ENCODE data around the gene ADPRHL1.
"Not testable (repeated sequence)": the region's sequence is repeated elsewhere in the genome, so short reads cannot be mapped to it uniquely, and the experiment has no call there.

Gene ADPRHL1

DNA sequence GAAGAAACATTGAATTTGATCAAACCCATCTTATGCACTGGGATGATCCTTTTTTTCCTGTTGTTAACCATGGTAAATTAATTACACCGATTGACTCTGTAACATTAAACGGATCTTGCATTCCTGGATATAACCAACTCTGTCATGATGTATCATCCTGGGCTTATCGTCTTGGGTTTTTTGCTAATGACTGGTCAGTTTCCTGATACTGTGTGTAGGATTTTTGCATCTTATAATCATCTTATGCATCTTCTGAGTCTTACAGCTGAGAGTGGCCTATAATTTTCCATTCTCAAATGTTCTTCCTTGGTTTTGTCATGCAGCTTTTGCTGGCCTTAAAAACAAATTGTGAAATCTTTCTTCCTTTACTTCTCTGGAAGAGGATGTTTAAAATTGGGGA, 24.4 kb upstream of the ADPRHL1 start:
- no peak for DNase-seq

DNA sequence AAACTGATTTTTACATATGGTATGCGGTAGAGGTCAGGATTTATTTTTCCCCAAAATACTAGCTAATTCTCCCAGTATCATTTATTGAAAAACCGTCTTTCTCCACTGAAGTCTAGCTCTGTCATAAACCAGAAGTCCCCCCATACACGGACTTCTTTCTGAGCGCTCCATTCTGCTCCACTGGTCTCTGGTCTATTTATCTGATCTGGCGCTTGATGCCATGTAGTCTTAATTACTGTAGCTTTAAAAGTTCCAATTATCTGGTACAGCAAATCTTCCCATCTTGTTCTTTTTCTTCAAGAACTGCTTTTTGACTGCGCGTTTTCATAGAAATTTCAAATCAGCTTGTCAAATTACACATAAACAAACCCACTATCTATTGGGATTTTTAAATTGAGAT, 23.5 kb upstream of the ADPRHL1 start:
- DNase-seq, result no peak

DNA sequence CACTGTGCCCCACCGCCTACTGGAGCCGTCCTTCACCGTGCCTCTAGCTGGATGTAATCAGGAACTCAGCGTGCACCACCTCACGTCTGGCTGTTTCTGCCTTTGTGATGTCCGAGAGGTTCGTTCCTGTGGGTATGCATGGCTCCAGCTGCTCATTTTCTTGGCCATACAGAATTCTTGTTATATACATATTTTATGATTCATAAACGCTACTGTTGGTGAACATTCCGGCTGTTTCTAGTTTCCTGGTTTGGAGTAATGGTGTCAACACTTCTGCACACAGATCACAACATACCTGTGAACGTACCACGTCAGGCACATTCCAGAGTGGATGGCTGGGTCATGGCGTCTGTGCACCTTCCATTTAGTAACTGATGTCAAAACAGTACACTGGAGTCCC, 22.6 kb upstream of the ADPRHL1 start:
- no peak for DNase-seq

DNA sequence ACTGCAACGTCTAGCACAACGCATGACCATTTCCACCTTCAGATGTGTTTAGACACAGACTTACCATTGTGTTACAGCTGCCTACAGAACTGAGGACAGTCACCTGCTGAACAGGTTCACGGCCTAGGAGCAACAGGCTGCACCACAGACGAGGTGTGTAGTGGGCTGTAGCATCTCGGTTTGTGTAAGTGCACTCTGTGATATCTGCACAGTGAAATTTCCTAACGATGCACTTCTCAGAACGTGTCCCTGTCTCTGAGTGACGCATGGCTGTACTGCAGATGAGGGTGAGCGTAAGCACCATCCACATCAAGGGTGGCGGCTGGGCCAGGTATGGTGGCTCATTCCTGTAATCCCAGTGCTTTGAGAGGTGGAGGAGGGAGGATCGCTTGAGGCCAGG, 22.0 kb upstream of the ADPRHL1 start:
- DNase-seq, result no peak

DNA sequence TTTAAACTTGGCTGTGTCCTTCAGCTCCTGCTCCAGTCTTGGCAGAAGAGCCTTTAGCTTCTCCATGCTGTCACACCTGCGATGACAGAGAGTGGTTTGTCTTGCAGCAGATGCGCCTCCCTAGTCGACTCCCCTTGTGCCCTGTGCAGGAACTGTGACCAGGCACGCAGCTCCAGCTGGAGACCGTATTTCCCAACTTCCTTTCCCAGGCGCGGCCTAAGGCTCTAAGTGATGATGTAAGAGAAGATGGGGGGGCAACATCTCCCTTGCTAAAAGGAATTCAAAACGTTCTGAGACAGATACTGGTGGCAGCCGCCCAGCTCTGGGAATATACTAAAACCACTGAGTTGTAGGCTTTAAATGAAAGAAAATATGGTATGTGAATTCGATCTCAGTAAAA, 20.9 kb upstream of the ADPRHL1 start:
- DNase-seq, result no peak

DNA sequence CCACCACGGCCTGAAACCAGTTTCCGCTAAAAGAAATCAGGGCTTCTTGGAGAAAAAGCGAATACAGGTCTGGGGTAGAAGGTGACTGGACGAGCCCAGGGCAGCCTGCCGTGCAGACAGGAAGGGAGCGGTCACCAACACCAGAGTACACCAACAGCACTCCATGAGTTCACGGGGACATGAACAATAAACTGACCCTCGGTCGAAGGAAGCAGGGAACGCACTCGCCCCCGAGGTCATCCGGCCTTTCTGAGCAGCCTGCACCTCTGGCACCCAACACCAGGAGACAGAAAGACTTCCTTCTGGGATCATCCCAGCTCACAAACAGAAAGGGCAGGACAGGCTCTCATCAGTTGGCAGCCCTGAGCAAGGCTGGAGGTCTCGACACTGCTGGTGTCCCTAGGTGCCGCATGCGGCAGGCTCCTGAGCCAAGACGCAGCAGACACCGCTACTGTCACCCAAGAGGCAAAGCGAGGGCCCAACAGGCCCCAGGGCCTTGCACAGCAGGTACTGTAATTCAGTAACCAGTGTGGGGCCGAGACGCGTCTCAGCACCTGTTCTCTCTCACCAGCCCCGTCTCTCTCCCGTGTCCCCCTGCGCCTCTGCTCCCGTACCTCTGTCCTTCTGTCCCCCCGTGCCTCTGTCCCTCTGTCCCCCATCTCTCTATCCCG, 19.2 kb upstream of the ADPRHL1 start:
- DNase-seq, result no peak

DNA sequence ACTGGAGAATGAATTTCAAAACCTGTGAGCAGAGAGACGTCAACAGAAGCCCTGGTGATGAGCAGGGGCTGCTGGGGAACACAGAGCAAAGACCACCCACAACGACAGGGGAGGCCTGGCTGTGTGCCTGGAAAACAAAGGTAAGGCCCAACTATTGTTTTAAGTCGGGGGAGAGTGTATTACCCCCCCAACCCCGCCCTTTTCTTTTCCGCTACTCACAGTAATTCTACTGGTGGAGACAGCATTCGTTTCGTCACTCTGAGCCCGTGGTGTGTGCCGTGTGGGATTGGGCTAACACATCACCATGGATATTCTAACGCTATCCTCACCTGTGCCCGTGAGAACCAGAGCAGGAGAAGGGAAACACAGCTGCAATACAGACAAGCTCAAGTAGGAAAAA, 18.6 kb upstream of the ADPRHL1 start:
- no peak for DNase-seq

DNA sequence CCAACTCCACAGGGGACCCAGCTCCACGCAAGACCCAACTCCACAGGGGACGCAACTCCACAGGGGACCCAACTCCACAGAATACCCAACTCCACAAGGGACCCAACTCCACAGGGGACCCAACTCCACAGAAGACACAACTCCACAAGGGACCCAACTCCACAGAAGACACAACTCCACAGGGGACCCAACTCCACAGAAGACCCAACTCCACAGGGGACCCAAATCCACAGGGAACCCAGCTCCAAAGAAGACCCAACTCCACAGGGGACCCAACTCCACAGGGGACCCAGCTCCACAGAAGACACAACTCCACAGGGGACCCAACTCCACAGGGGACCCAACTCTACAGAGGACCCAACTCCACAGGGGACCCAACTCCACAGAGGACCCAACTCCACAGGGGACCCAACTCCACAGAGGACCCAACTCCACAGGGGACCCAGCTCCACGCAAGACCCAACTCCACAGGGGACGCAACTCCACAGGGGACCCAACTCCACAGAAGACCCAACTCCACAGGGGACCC, 17.4 kb upstream of the ADPRHL1 start:
- not testable (repeated sequence) for DNase-seq

DNA sequence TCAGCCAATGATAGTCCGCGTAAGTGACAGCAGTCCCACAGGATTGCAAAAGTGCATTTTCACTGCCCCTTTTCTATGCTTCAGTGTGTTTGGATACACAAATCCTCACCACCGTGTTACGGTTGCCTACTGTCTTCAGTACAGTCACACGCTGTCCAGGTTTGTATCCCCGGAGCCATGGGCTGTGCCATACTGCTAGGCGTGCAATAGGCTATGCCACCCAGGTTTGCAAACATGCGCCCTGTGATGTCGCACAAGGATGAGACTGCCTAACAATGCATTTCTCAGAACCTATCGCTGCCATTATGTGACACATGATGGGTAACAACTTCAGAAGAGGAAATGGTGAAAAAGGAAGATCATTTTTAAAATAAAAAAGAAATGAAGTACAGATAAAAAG, 16.8 kb upstream of the ADPRHL1 start:
- no peak for DNase-seq

DNA sequence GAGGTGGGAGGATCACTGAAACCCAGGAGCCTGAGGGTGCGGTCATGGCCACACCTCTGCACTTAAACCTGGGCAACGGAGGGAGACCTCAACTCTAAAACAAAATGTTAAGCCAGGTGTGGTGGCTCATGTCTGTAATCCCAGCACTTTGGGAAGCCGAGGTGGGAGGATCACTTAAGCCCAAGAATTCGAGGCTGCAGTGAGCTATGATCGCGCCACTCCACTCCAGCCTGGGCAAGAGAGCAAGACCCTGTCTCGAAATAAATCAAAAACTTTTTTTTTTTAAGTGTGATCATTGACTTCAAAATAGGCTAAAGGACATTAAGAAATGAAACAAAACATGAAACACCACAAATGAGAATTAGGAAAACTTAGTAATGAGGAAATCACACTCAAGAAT, 16.3 kb upstream of the ADPRHL1 start:
- DNase-seq, result no peak

DNA sequence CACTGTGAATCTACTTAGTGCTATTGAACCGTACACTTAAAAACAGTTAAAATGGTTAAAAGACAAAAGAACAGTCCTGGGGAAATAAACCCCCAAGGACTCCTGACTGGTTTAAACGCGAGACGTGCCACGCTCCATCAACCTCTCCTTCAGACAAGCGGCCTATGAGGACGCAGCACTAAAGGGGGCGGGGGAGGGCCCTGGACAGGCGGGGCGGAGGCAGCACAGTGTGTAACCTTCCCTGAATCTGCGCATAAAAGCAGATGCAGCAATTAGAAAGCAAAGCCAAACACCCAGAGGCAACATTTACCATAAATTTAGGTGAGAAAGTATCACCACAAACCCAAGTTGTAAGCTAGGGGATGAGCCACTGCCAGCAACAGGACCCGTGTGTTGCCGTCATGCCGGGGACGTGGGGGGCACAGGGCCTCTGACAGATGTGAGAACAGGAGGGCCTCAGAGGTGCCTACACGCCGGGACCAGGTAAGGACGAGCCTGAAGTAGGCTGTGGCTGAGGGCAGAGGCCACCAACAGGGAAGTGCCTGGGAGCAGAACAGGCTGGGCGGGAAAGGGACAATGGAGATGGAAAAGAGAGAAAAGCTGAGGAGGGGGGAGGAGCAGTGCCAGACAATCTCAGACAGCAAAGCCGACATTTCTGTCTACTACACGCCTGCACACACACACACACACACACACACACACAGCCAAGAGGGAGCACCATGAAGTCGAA, 15.3 kb upstream of the ADPRHL1 start:
- DNase-seq, result no peak

DNA sequence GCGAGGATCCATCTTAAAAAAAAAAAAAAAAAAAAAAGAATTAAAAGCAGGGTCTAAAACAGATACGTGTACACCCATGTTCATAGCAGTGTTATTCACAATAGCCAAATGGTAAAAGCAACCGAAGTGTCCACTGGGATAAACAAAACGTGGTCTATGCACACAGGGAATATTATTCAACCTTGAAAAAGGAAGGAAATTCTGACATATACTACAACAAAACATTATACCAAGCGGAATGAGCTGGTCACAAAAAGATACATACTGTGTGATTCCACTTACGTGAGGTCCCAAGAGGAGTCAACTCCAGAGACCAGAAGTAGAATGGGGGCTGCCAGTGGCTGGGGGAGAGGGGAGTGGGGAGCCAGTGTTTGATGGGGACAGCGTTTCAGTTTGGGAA, 14.7 kb upstream of the ADPRHL1 start:
- DNase-seq, result no peak

DNA sequence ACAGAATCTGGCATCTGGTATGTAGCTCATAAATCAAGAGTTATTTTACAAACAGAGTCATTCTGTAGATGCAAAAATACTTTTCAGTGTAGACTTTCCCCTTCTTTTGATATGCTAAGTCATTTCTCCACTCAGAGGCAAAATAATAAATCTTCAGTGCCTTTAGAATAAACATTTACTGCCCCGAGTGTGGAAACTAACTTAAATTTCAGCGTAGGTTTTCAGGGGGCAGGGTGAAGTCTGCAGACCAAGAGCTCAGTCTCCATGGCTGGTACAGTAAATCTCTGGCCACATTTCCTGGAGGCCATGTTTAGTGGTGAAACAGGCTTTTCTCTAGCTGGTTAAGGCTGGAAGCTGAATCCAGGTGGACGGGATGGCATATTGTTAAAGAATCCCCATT, 13.1 kb upstream of the ADPRHL1 start:
- no peak for DNase-seq

DNA sequence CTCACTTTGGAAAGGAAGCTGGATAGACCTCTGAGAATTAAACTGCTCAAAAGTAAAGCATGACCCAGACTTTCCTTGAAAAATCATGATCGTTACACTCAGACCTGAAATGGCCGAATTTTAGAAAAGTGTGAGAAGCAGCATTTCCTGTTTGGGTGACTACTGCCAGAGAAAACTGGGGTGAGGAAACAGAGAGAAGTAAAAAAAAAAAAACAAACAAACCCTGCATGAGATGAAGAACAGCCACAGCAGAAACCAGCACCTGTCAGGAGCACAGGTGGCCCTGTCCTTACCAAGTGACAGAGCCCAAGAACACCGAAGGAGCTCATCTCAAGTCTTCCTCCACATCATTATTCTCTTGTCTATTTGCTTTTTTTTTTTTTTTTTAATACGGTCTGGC, 12.0 kb upstream of the ADPRHL1 start:
- DNase-seq, result no peak

DNA sequence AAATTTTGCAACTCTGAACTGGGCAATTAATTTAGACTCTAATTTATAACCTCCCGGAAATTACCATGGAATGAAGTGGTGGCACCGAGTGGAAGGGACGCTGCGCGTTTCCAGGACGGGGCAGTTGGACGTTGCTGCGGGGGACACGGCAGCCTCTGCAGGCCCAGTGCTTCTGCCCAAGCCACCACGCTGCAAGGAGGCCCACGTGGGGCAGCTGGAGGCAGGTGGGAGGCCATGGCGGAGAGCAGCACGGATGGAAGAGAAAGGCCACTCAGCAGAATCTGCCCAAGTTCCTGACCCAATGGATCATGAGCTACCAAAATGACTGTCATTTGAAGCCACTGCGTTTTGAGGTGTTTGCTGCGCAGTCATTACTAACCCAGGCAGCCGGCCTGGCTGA, 11.2 kb upstream of the ADPRHL1 start:
- no peak for DNase-seq

DNA sequence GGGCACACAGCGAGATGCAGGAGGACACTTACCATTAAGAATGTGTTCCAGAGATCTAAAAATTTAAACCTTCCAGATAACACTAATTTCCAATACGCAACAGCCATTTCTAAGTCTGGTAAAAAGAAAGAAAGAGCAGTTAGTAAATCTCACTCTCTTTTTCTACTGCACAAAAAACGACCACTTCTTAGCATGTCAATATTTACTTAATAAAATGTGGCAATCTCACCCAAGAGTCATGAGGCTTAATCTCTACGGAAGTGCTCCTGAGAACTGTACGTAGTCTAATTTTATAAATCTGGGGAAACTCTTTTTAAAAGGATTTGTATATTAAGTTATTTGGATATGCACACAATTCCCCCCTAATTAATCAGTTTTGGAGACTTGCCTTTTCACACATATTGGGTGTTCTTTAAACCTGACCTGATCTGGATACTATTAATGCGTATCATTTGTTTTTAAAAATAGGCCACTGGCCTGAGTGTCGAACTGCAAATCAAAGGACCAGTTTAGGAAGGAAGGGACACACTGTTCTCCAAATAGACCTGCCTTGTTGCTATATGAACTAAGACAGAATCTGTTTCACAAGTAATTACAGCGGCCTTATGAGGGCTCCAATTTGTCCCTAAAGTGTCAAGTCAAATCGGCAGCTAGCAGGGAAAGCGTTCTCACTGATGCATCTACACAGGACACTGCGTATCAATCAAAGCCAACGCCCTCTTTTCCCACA, 7.9 kb upstream of the ADPRHL1 start:
- DNase-seq, result no peak

DNA sequence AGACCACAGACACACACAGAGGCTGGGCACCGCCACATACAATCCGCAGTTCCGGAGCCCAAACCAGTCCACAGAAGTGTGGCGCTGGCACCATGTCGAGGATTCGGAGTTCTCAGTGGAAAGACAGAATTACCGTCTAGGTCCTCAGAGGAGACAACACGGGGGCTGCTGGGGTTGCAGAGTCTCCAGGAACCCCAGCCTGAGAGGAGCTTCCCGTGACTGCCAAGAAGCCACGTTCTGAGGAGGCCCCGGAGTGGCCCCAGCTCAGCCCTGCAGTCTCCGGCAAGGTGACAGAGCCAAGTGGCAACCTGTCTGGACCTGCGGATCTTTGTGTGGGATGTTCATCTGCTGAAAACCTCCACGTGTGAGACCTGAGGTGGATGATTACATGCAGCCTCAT, 7.3 kb upstream of the ADPRHL1 start:
- no peak for DNase-seq

DNA sequence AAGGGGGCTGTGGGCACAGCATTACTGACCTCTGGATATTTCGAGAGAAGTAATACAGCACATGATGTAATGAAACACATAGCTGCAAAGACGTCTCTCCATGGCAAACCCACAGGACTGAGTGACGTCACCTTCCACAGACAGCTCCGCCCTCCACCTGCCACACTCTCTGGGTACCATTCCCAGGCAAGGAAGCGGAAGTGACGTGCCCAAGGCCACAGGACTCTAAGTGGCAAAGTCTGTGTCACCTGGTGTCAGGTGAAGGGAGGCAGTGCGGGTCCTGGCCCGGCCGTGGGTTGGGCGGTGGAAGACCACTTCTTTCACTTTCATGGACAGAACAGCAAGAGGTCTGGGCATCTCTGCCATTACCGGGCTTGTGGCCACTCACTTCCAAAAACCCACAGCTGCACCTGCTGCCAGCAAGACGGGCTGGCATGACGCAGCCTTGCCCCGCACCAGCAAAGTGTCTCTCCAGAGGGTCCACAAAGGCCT, 6.8 kb upstream of the ADPRHL1 start:
- DNase-seq, result no peak

DNA sequence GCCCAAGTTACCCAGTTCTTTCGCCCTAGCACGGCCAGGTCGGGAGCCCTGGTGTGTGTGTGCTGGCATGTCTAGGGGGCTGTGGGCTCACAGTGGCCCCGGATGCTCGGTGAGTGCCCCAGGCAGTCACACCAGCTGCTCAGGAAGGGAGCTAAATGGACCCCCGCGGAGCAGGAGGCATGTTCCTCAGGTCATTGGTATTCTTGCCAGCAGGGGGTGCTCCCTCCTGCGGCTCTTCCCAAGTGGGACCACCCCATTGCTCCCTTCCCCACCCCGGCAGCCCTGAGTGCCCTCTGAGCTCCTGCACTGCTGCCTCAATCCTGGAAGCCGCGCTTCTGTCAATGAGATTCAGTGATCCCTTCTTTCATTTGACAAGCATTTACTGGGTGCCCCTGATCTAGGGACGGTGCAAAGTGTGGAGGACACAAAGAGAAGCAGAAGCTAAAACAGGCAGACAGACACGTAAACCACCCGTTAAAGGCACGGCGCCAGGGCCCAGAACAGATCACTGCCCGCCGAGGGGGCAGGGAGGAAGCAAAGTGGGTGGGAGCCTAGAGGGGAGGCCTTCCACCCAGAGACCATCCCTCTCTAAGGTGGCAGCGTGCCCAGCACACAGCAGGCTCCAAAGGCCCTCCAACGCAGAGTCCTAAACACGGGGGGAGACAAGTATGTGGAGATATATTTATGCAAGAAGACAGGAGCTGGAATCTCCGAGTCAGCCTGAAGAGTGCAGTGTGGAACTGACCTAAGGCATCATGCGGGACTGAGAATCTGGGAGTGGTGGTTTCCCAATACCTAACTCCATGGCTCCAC, 5.2 kb upstream of the ADPRHL1 start:
- DNase-seq, result peak; percentile 82

DNA sequence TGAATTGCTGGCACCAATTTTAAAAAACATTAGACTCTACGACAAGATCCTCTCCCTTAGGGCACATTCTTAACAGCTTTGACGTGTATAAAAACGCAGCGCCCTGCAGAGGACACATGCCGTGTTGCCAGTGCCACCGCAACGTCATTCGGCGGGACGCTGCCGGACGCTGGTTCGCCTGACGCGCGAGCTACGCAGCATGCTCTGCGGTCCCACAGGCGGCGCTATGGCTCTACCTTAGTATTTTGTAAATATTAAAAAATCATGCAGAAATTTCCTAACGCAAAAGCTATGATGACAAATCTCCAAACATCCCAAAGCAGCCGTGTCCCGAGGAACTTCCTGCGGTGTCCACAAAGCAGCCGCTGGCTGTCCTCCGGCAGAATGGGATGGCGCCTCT, 4.2 kb upstream of the ADPRHL1 start:
- no peak for DNase-seq

DNA sequence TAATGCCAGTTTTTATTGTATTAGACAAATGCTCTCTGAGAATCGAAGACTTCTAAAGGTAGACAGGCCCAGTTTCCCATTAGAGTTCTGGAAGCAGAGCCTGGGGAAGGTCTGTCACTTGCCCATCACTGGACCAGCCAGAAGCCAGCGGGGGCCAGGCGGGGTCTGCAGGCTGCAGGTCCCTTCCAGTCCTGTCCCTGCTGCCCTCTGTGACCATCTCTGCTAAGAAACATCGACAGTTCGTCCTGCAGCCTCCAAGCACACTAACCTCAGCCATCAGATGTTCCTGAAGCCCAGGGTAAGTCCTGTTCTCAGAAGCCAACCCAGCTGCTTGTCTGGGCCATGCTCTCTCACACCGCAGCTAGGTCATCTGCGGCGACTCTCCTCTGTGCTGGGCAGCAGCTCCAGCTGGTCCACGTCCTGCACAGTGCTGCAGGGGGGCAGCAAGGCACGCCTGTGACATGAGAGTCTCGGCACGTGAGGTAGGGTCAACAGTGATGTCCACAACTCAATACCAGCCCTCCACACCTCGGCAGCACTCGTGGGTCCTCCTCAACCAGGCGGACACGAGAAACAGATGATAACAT, 2.9 kb upstream of the ADPRHL1 start:
- DNase-seq, result no peak

DNA sequence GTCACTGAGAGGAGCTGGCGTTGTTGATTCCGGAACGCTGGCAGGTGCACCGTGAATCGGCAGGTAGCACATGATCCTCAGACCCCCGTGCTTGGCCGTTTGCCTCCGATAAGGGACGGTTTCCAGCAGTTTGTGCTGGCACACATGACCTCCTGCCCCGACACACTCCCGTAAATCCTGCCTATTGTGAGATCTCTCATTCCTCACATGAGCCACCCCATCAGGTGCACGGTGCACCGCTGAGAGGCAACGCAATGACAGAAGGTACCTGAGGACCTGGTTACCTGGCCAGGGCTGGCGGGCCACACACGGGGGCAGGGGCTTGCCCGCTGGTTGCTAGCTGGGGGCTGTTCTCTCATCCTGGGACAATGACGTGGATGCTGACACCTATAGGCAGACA, 2.1 kb upstream of the ADPRHL1 start:
- DNase-seq, result no peak

DNA sequence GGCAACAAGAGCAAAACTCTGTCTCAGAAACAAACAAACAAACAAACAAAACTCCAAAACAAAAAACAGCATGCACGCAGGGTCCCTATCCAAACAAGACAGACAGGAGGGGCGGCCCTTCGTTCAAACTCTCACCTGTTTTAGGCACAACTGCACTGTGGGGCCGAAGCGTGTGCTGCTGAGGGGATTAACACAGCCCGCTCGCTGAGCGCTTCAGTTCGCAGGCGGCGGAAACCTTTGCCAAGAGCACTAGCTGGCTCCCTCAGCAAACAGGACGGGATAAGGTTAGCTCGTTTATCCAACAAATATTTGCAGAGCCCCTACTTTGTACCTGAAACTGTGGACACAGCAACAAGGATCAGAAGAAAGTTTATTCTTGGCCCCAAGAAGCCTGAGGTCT, 1.6 kb upstream of the ADPRHL1 start:
- no peak for DNase-seq

Data from 8988T (cell line).